GM10266 (cell line): ENCODE results near the gene AMIGO1.

Experiments used
- DNase-seq: peaks from one replicate; pipeline ENCODE4 v3.0.0; 2012; ENCODE audit errors: extremely low spot score
- CTCF ChIP-seq: IDR thresholded peaks from 2 replicates; pipeline ENCODE4 v1.5.1; 2012; ENCODE audit warnings: mild to moderate bottlenecking, low read depth; ENCODE audit not compliant: control insufficient read depth, insufficient read depth; ENCODE audit errors: missing control alignments

Gene AMIGO1

GRCh38 chr1:109531826-109532364, 22.4 kb upstream of the AMIGO1 start:
- TF ChIP-seq CTCF: no peak
- DNase-seq: no peak

GRCh38 chr1:109531380-109531779, 21.9 kb upstream of the AMIGO1 start:
- TF ChIP-seq CTCF: no peak
- DNase-seq: no peak

GRCh38 chr1:109530457-109531087, 21.0 kb upstream of the AMIGO1 start:
- no peak for DNase-seq
- TF ChIP-seq CTCF: no peak

GRCh38 chr1:109529881-109530456, 20.4 kb upstream of the AMIGO1 start:
- DNase-seq: no peak
- TF ChIP-seq CTCF: no peak

GRCh38 chr1:109528712-109529111, 19.2 kb upstream of the AMIGO1 start:
- TF ChIP-seq CTCF: no peak
- no peak for DNase-seq

GRCh38 chr1:109527846-109528695, 18.5 kb upstream of the AMIGO1 start:
- no peak for DNase-seq
- no peak for TF ChIP-seq CTCF
